Smooth muscle cell of the umbilical artery (primary cell): Measurements from ENCODE around the gene FBXO3. TPM values are rescaled to one million over a fixed set of nuclear protein-coding genes. Genes with fewer than 3 reads are reported as not detected.

Experiments
- total RNA-seq: library from RNA; depleted of rRNA; stranded (reverse); fragments of >200 nt; gene quantifications from 2 replicates; pipeline ENCODE4 v1.2.3, GENCODE V29; 2014

The FBXO3 gene, protein sequence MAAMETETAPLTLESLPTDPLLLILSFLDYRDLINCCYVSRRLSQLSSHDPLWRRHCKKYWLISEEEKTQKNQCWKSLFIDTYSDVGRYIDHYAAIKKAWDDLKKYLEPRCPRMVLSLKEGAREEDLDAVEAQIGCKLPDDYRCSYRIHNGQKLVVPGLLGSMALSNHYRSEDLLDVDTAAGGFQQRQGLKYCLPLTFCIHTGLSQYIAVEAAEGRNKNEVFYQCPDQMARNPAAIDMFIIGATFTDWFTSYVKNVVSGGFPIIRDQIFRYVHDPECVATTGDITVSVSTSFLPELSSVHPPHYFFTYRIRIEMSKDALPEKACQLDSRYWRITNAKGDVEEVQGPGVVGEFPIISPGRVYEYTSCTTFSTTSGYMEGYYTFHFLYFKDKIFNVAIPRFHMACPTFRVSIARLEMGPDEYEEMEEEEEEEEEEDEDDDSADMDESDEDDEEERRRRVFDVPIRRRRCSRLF
- total RNA-seq: 41.8 and 45.1 TPM in 2 replicates

DNA sequence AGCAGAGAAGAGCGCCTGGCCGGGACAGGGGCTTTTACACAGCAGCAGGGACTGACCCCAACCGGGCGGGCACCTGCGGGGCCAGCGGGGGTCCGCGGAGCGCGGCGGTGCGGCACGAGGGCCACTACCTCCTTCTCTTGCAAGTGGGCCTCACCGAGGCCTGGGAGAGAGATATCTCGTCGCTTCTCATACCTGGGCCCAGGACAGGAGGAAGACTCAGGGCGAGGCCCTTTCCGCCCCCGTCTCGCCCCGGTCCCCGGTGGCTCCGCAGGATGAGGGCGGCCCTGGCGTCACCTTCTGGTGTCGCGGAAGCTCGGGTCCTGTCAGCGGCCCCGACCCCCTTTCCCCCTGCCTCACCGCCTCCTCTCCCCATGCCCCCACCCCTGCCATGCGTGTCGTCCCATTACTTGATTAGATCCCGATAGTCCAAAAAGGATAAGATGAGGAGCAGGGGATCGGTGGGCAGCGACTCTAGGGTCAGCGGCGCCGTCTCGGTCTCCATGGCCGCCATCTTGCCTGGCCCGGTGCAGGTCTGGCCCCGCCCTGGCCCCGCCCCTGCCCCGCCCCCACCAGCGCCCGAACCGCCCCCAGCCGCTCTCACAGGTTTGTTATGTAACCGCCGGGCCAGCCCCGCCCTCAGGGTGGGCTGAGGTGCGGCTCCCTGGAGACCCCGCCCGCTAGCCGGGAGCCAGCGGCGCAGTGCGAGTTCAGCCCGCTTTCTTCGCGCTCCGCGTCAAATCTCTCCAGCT, at the start of gene FBXO3:
Gene FBXO3, minus strand, starts transcription at position 534 of the 749 bp plus-strand sequence. Its CDS starts 23 bp downstream, at position 511.

DNA sequence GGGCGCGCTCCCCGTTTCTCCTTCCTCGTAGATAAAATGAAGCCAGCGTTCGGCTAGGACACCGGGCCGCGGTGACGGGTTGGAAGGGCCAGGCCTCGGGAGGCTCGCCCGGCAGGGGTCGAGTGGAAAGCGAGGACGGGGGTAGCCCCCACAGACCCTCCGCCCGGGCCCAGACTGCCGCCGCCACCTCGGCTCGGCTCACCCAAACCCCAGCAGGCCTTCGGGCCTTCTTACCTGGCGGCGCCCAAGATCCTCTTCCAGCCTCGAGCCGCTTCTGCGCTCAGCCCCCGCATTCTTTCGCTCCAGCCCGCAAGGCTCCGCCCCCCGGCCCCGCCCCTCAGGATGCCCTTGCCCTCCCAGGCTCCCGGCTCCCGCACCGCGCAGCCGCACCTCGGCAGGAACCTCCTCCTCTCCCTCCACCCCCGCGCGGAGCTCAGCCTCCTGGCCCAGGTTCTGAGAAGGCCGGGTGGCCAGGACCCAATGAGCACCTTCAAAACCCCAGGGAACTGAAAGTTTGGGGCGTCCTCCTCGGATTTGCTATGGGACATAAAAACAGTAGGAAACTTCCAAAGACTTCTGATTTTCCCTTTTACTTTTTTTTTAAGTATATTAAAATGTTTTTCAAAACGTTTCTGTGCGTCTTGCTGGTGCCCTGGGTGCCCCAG, 38.0 kb downstream of the FBXO3 start, which contains the start of gene CD59:
Gene CD59, minus strand, starts transcription at position 276 of the 665 bp plus-strand sequence. CDS start 13,978 bp downstream, outside the sequence.

GRCh38 chr11:33700502-33701271, 73.6 kb downstream of the FBXO3 start, which contains the start of gene C11orf91:
Gene C11orf91, minus strand, starts transcription at chr11:33700826. Its CDS starts 86 bp downstream, at chr11:33700740.

Other genes starting within 250 kb of the FBXO3 start
- gene C11orf91, start 73.7 kb downstream of the FBXO3 start, total RNA-seq: not detected in 2 replicates
- gene CD59, start 38.1 kb downstream of the FBXO3 start, total RNA-seq: 370 and 1,056 TPM in 2 replicates
- gene LMO2, start 117.6 kb upstream of the FBXO3 start, total RNA-seq: 0.09 TPM in 1 of 2 replicates, not detected in the other